COR-L47 (cell line): ENCODE results near the gene TTLL10.

Source experiments
- DNase-seq: peaks from one replicate; lab custom pipeline; 2025; lab: John Stamatoyannopoulos, UW

Gene TTLL10, protein sequence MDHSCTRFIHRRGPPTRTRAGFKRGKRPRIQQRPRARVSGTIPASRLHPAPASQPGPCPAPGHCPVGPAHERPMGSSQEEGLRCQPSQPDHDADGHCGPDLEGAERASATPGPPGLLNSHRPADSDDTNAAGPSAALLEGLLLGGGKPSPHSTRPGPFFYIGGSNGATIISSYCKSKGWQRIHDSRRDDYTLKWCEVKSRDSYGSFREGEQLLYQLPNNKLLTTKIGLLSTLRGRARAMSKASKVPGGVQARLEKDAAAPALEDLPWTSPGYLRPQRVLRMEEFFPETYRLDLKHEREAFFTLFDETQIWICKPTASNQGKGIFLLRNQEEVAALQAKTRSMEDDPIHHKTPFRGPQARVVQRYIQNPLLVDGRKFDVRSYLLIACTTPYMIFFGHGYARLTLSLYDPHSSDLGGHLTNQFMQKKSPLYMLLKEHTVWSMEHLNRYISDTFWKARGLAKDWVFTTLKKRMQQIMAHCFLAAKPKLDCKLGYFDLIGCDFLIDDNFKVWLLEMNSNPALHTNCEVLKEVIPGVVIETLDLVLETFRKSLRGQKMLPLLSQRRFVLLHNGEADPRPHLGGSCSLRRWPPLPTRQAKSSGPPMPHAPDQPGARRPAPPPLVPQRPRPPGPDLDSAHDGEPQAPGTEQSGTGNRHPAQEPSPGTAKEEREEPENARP

DNA sequence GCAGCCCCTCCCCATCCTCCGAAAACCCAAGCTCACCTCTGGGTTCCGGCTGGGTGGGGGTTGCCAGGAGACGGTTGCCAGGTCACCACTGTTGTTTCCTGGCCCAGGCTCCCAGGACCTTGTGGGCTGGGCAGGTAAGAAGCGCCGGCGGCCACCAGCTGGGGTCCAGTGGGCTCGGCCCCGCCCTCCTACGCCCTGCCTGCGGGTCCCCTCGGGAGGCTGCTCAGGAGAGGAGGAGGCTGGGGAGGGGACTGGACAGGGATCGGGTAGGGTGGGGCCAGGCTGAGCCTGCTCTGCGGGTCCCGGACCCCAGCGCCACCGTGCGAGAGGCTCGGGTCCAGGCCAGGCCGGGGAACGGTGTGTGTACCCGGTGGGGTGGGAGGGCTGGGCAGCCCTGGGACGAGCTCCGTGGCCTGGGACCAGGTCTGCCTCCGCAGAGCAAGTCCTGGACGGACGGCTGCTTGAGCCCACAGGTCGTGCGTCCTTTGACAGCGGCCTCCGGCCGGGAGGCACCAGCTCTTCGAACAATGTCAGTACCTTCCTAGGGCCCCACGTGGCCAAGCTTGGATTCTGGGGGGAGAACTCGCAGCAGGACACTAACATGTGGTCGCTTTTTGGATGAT lies at the start of gene TTLL10:
Gene TTLL10, plus strand, starts transcription at position 88 of the 623 bp plus-strand sequence. CDS start 5,336 bp downstream, outside the sequence.
- DNase-seq: no peak

DNA sequence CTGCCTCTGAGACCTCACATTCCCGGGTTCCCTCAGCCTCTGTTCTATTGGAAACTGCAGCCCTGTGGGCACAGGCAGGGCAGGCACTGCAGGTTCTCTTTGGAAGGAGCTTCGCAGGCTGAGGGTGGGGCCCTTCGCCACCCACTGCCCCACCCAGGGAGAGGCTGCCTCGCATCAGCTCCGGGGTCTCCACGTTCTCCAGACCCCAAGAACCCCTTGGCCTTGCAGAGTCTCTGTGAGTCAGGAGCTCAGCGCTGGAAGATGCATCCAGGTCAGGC lies 49.2 kb upstream of the TTLL10 start:
- DNase-seq: no peak

- DNase-seq: no peak
Measured at GRCh38 chr1:1124786-1125642, 48.7 kb upstream of the TTLL10 start.

DNA sequence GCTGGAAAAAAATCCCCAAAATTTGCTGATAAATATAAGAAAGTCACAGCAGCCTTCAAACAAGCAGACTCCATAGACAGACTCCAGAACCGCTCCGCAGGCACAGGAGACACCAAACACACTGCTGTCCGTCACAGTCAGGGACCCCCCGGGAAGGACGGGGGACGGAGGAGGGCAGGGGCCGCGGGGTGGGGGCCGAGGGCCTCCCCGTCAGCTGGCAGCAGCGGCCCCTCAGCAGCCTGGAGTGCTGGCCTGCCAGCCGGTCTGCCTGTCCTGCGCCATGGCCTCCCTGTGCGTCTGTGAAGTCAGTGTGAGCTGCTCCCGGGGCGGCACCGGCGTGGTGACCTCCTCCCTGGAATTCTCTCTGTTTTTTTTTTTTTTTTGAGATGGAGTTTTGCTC lies 47.7 kb upstream of the TTLL10 start:
- DNase-seq: no peak

GRCh38 chr1:1127551-1128451 lies 45.9 kb upstream of the TTLL10 start:
- no peak for DNase-seq

DNA sequence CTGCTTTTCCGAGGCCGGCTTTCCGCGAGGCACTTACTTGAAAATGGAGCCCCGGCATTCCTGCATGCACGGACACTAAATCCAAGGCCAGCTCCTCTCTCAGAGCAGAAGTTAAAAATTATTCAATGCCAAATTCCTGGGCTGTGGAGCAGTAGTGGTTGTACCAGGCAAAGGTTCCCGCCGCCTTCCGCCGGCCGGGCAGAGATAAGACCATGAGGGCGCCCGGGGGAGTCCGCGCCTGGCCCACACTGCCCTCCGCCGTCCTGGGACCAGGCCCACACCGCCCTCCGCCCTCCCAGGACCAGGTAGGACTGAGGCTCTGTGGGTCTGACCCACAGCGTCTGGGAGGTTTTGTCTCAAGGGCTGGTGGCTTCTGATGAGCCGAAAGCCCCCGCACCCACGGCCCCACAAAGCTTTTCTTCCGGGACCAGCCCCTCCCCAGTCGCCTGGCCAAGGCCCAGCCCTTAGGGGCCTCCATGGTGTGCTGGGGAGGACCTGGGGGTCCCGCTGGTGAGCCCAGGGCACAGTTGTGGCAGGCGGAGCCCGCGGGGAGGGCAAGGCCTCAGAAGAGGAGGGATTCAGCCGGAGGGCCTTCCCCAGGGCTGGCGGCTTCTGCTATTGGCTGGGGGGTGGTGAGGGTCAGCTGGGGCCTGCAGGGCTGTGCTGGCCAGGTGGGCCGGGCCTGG lies 45.1 kb upstream of the TTLL10 start:
- no peak for DNase-seq

DNA sequence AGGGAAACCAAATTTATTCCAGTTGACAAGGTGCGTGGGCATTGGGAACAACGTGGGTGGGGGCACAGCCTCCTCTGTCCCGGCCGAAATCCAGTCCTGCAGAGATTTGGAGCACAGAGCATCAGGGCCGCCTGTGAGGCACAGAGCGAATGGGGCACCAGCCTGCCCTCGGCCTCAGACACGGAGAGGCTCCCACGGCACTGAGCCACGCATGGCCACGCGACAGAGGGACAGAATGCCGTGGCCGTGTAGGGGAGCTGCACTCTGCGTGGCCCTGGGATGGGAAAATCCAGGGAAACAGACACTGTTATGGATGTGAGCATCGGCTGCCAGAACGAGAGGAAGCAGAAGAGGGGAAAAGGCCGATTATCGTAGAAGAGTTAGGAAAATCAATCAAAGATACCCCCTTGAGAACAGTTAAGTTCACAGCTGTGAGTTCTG lies 44.3 kb upstream of the TTLL10 start:
- no peak for DNase-seq

- DNase-seq: no peak
Measured at GRCh38 chr1:1130206-1131120, 43.2 kb upstream of the TTLL10 start.

- no peak for DNase-seq
Measured at GRCh38 chr1:1132042-1132950, 41.4 kb upstream of the TTLL10 start.

- no peak for DNase-seq
Measured at GRCh38 chr1:1132956-1133750, 40.5 kb upstream of the TTLL10 start.

DNA sequence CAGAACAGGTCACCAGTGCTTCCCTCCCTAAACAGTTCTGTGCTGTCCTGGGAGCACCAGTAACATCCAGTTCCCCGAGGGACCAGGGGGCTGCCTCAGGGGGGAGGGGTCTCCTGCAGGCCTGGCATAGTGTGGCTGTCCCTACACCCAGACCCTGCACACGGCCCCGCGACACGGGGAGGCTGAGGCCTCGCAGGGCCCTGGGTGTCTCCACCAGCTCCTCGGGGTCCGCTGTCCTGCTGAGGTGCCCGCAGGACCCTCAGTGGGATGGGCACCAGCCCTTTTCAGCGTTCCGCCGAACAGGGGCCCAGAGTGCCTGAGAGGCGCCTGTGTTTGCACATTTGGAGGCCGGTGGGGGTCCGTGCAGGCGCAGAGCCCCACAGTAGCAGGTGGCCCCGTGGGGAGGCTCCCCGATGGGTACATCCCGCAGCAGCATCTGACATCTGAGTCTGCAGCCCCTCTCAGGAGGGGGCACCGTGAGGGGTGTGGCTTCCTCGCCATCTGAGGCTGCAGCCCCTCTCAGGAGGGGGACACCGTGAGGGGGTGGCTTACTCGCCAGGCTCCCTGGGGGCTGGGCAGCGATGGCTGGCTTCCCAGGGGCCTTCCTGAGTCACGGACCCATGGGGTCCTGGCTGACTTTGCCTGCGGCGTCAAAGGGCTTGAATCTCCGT lies 39.2 kb upstream of the TTLL10 start:
- peak; percentile 11 for DNase-seq

GRCh38 chr1:1135339-1136136 lies 38.1 kb upstream of the TTLL10 start:
- peak; percentile 29 for DNase-seq

DNA sequence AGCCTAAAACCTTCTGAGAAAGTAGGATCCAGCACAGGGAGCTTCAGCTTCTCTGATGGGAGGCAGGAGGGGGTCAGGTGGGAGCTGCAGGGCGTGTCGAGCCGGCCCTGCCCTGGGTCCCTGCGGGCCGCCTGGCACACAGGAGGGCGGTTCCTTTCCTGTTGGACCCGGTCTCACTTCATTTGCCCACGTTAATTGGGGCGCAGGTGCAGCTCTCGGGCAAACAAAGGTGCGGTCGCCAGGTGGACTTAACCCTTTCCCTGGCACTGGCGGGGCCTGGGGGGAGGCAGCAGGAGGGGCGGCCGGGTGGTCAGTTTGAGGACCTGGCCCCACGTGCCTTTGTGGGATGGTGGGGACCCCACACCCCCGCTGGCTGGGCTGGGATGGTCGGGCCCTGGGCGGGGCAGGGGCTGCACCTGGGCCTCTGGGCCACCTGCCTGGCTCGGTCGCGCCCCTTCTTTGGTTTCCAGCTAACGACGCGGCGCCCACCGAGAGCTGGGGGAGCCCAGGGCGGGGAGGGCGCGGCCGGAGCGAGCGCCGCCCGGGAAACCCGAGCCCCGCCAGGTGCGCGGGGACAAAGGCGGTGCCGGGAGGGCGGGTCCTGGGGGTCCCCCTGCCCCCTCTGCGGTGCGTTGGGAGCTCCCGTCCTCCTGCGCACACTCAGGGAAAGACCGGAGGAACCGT lies 37.0 kb upstream of the TTLL10 start:
- DNase-seq: peak; percentile 92

GRCh38 chr1:1137256-1138045 lies 36.2 kb upstream of the TTLL10 start:
- peak; percentile 57 for DNase-seq

DNA sequence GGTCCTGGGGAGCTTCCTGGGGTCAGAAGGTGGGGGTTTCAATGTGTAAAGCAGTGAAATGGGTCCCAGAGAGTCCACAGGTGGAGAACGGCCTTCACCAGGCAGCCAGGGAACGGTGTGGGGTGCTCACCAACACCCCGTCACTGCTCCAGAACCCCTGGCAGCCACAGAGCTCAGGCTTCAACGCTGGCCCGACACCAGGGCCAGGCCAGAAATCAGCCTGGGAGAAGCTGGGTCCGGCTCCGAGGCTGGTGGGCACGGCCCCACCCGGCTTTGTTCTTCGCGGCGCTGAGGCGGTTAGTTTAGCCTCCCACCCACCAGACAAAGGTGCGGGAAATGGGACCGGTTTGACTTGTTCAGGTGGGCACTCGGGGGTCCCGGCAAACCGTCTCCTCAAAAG lies 33.0 kb upstream of the TTLL10 start:
- no peak for DNase-seq
